CD4-positive, alpha-beta T cell treated with Interleukin-6 at 100 ng/mL for 8 hours (primary cell): ENCODE measurements around the gene TOMM20L.
"Not testable (repeated sequence)": the region's sequence is repeated elsewhere in the genome, so short reads cannot be mapped to it uniquely, and the experiment has no call there.

ENCODE experiments used
- DNase-seq: peaks from one replicate; pipeline ENCODE4 v3.0.0-alpha.2; 2020; ENCODE audit warnings: mixed read lengths, low spot score

TOMM20L gene

DNA sequence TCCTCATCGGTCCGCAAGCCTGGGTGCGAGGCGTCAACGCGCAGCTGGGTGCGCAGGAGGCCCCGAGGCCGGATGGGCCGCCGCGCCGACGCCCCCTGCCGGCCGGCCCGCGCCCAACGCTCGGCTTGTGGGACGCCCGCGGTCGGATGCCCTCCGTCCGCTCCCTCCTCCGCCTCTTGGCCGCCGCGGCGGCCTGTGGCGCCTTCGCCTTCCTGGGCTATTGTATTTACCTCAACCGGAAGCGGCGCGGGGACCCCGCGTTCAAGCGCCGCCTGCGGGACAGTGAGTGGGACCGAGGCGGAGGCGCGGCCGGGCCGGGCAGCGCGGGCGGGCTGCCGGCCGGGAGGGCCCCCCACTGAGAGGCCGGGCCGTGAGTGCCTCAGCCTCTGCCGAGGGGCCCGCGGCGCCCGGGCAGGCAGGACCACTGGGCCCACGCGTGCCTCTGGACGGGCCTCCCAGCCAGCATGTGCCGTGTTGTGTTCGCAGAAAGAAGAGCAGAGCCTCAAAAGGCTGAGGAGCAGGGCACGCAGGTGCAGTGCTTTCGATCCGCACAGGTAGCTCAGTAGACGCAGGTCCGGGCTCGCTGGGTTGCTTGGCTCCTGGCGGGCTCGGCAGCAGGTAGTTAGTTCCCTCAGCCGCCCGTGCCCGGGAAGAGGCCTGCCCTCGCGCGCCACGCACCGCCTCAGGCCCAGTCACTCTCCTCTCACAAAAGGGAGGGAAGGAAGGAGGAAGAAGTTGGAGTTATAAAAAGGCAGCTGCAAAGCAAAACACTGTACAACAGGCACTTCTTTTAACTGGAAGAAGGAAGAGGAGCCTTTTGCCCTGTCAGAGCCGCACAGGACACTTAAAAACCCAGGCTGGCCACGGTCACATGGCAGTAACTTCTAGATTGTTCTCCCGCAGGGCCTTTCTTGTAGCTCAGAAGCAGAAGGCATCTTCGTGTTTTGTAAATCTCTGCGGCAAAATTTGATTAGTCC is at the start of gene TOMM20L:
TSS of gene TOMM20L (plus strand) at position 119 of the 977 bp plus-strand sequence. CDS start at position 147, 28 bp downstream.
- peak; percentile 68 for DNase-seq

DNA sequence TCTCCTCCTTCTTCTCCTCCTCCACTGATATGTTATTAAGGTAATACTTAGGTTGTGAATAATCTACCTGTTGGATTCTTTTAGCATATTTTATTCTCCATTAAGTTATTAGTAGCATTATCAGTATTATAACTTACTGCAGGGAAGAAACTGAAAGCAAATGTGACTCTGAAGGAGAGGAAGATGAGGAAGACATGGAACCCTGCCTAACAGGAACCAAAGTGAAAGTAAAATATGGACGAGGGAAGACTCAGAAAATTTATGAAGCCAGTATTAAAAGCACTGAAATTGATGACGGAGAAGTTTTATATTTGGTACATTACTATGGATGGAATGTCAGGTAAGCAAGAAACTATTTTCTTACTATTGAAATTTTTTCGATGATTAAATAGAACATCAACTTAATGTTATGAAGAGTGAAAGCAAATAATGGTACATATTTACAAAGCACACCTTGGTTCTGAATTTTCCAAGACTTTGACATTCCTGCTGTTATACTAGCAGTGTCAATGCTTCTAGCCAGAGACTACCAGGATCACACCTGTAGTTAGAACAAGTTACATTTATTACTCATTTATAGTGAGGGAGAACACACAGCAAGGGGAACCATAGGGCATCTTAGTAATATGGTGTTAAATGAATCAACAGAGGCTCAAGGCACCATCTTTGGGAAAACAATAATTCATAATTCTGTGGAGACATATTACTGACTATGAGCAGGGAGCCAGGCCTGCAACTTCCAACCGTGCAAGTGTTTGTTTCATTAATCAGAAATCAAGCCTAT is 42.0 kb upstream of the TOMM20L start:
- no peak for DNase-seq

DNA sequence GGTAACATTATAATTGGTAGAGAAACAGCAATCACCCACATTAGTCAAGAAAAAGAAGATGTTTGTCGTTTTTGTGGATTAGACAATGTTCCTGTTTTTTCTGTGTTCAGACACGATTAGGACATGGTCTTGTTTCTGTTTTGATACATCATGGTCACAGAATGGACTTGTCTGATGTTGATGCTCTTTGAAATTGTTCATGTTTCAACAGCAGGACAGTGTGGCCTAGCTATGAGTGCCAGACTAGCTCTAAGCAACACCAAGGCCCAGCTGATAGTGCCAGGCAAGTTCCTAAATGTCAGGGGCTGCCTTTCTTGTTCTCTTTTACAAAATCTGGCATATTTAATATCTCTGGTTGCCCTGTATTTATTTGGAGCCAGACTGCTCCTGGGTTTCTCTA is 40.9 kb upstream of the TOMM20L start:
- no peak for DNase-seq

DNA sequence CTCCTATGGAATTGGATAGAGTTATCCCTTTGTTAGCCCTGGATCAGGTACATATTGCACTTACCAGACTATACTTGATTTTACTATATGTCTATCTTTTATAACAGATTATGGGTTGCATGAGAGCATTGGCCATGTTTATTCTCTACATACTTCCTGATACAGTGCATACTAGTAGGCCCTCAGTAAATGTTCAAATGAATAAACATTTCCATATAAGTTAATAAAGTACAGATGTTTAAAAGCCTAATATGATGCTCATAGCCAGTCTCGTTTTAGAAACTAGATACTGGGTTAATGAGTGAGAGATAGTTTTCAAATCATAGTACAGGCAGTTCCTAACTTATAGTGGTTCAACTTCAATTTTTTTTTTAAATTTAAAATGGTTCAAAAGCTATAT is 39.5 kb upstream of the TOMM20L start:
- no peak for DNase-seq

DNA sequence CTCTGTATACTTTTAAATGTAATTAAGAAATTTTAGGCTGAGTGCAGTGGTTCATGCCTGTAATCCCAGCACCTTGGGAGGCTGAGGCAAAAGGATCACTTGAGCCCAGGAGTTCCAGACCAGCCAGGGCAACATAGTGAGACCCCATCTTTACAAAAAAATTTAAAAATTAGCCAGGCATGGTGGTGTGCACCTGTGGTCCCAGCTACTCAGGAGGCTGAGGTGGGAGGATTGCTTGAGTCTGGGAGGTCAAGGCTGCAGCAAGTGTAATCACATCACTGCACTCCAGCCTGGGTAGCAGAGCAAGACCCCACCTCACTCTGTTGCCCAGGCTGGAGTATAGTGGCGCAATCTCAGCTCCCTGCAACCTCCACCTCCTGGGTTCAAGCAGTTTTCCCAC is 33.5 kb upstream of the TOMM20L start:
- not testable (repeated sequence) for DNase-seq

DNA sequence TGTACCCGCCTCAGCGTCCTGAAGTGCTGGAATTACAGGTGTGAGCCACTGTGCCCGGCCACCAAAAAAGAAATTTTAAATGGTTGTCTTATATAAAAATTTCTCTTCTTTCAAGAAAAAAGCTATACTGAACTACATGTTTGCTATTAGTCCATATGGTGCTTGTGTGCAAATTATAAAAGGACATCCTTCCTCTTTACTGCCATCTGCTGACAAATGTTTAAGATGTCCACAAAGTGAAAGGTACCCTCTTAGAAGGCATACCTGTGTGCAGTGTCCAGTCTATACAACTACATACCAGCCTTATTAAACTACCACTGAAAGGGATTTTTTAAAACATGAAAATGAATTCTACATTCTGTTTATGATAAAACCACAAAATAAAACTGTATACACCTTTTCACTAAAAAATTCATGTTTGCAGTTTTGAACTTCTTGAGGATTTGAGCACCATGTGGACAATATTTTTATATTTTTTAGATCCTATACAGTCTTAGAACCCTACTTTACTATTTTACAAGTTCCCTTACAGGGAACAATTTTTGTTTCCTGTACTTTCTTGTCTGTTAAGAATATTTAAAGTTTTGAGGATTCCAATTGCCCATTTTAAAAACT is 32.8 kb upstream of the TOMM20L start:
- peak; percentile 33 for DNase-seq

DNA sequence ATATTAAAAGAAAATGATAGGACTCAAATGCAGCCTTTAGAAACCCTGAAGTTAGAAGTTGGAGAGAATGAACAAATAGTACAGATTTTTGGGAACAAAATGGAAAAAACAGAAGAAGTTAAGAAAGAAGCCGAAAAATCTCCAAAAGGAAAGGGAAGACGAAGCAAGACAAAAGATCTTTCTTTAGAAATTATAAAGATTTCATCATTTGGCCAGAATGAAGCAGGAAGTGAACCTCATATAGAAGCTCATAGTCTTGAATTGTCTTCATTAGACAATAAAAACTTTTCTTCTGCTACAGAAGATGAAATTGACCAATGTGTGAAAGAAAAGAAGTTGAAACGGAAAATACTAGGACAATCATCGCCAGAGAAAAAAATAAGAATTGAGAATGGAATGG is 31.4 kb upstream of the TOMM20L start:
- no peak for DNase-seq

DNA sequence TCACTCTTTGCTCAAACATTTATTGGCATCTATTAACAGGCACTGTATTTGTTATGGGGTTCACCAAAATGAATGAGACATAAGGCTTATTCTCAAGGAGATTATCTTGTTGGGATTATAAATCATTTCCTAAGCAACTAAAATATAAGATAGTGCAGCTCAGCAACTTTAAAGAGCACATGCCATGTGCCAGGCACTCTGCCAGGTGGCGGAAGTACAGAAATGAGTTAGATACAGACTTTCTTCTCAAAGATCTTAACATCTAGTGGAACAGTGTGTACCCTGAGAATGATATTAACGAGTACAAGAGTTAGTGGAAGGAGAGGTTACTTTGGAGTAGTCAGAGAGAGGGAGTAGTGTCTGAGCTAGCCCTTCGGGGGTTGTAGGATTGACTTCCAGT is 28.4 kb upstream of the TOMM20L start:
- no peak for DNase-seq

DNA sequence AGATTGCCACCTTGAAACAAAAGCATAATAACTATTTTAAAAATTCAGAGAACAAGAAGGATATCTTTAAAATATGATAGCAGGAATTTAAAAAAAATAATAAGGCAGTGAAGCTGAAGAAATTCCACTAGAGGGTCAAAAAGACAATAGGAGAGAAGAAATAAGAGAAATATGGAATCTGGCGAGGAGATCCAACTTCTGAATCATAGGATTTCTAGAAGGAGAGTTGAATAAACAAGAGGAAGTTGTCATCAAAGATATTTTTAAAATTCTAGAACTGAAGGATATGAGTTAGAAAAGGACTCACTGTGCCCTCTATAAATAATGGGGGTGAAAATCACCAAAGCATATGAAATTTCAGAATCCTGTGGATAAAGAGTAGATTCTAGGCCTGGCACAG is 26.8 kb upstream of the TOMM20L start:
- DNase-seq = no peak

DNA sequence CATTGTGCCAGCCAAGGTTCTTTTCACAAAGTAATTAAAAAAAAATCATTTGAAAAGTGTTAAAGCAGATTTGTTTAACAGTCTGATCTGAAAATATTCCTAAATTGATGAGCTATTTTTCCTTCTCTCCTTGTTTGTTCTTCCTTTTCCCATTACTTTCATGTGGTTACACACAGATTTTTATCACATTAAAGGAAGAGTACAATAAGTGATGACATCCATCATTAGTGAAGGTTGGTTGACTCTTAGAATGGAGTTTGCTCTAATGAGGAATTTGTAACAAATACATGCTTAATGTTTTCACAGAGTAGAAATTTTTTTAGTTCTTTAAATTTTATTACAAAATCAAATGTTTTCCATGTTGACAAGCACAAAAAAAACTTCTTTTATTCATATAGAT is 18.9 kb upstream of the TOMM20L start:
- no peak for DNase-seq

DNA sequence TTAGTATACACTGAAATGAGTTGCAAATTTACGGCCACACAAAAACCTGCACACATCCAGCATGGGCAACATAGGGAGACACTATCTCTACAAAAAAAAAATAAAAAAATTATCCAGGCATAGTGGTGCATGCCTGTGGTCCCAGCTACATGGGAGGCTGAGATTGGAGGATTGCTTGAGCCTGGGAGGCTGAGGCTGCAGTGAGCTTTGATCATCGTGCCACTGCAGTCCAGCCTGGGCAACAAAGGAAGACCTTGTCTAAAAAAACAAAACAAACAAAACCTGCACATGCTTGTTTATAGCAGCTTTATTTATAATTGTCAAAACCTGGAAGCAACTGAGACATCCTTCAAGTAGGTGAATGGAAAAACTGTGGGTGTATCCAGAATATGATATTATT is 4.9 kb upstream of the TOMM20L start:
- no peak for DNase-seq

DNA sequence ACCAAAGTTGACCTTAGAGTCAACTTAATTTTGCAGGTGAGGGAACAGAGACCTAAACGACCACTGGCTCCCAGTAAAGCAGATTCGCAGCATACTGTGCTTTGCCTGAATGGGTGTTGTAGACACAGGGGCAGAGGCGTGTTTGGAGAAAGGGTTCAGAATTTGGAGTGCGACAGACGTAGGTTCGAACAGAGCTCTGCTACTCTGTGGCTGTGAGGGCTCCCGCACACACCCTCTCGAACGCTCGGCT is 243 bp upstream of the TOMM20L start:
- no peak for DNase-seq

DNA sequence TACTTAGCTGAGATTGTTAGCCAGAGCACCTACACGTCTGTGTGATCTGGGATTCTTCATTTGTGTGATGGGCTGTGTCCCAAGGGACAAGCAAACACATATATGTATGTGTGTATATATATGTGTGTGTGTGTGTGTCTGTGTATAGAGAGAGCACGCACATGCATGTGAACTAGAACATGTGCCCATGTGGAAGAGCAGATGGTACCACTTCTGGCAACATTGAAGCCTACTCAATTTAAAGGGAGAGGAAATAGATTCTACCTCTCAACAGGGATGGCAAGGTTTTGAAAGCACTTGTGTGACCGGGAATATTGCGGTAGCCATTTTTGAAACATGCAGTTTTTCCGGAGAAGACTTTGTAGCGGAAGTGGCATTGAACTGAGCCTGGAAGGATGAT is 1.4 kb downstream of the TOMM20L start:
- DNase-seq = no peak

DNA sequence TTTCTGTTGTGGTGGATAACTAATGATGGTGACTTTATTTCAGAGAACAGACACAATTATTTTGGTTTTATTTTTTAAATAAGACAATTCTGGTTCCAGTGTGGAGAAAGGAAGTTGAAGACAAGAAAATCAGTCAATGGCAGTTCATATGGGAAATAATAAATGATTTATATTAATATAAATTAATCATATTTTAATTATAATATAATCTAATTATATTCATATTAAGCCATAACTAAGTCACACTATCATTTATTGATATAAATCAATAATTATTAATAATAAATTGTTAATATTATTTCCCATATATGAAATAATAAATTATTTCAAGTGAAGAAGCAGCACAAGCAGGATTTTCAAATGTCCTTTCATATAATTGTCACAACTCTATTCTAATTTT is 2.8 kb downstream of the TOMM20L start:
- no peak for DNase-seq

DNA sequence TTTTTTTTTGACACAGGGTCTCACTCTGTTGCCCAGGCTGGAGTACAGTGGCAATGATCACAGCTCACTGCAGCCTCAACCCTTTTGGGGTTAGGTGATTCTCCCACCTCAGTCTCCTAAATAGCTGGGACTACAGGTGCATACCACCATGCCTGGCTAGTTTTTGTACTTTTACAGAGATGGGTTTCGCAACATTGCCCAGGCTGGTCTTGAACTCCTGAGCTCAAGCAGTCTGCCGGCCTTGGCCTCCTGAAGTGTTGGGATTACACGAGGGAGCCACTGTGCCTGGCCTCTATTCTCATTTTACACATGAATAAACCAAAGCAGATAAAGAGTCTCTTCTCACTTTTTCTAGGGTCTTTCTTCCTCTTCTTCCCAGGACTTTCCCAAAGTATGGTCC is 3.2 kb downstream of the TOMM20L start:
- no peak for DNase-seq

DNA sequence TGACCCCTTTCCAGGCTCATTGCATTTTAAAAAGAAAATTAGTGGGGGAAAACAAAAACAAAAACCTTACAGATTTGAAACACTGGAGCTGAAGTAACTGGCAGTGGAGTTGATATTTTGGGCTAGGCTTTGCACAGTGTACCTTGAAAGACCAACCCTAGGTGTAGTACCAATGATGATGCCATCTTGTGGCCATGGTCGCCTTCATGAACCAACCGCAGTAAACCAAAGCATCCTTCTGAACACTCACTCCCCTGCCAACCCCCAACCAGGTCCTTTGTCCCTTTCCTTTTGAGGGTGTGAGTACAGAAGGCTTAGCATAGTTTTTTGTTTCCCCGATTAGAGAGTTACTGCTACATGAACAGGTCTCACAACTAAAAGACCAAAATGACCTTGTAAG is 5.9 kb downstream of the TOMM20L start:
- DNase-seq = no peak

DNA sequence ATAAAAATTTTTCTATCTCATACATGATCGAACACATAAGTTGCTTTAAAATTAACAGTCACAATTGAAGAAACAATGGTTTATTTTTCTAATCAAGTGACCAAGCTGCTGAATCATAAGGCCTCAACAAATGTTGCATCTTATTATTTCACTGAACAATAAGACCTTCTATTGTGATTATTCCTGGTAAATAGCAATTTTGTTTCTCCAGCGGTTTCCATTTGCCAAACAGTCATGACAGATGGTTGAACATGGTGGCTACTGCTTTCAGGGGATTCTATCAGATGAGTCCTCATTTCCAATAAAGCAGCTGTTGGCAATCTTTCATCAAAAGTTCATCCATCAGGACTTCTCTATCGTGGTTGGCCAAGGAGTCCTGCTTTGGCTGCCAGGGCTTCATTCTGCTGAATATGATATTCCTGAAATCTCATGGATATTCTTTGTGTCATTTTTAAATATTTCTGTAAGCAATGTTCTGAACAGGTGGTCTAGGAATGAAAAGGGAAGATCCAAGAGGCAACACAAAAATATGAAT is 13.0 kb downstream of the TOMM20L start:
- no peak for DNase-seq

DNA sequence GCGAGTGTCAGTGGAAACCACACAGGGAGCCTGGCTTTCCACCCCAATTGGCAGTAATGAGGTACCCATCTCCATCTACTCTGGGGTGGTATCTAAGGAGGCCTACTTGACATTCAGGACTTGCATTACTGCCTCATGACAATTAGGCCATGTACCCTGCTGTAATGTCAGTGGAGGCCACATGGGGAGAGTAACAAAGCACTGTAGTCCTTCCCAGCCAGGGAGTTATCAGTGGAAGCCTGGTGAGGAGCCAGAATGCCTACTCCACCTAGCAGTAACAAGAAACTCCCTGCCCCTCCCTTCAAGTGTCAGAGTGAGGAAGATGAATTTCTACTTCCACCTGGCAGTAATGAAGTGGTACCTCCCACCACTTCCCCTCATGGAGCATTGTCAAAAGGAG is 19.1 kb downstream of the TOMM20L start:
- no peak for DNase-seq

DNA sequence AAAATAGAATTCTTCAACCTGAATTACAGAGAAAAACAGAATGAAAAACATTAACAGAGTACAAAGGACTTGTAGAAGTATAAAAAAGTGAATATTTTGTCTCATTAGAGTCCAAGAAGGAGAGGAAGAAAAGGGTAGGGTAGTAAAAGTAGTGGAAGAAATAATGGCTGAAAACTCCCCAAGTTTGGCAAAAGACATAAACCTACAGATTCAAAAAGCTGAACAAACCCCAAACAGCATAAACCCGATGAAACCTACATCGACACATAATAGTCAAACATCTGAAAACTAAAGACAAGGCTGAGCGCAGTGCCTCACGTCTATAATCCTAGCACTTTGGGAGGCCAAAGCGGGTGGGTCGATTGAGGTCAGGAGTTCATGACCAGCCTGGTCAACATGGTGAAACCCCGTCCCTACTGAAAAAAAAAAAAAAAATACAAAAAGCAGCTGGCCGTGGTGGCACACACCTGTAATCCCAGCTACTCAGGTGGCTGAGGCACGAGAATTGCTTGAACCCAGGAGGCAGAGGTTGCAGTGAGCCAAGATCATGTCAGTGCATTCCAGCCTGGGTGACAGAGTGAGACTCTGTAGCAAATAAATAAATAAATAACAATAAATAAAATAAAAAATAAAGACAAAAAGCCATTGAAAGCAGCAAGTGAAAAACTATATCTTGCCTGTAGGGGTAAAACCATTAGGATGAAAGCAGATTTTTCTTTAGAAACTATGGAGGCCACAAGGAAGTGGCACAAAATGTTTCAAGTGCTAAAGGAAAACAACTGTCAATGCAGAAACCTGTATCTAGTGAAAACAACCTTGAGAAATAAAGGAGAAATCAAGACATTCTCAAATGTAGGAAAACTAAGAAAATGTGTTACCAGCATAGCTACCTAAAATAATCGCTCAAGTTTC is 20.2 kb downstream of the TOMM20L start:
- DNase-seq = no peak

DNA sequence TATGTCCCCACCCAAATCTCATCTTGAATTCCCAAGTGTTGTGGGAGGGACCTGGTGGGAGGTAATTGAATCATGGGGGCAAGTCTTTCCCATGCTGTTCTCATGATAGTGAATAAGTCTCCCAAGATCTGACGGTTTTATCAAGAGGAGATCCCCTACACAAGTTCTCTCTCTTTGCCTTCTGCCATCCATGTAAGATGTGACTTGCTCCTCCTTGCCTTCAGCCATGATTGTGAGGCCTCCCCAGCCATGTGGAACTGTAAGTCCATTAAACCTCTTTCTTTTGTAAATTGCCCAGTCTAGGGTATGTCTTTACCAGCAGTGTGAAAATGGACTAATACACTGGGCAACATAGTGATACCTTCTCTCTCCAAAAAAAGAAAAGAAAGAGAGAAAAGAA is 21.2 kb downstream of the TOMM20L start:
- not testable (repeated sequence) for DNase-seq

DNA sequence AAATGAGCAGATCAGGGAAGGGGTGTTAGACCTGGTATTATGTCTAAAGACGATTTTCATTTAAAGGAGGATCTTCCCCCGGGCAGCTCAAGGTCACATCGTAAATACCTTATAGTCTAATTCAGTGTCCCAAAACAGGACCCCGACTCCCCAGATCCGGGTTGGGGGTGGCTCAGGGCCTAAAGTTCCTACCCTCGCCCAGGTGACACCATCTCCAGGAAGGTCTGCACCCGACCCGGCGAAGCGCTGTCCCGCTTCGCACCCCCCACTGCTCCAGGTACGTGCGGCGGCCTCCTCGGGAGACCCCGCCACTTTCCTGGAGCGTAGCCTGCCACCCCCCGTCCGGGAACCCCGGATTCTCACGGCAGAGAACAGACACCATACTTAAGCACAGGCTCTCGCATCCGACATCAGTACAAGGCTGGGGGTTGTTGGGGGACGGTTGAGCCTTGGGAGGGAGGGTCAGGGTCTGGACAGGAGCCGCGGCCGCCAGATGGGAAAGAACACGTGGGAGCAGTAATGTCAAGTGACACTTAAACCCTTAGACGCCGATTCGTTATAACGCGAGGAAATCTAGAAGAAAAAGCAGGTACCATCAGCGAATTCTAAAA is 31.0 kb downstream of the TOMM20L start:
- DNase-seq = peak; percentile 26
